ENCODE results near the gene TLE4. TPM values are rescaled to one million over a fixed set of nuclear protein-coding genes. Genes with fewer than 3 reads are reported as not detected.
A peak's percentile ranks its signal among the peaks of the same experiment; 100 is the strongest.

TLE4 gene
- total and polyA plus RNA-seq, 2 of the 13 experiments (the other 11 are each of a cell fraction or from before 2014, with no cell fraction given), result 2.0 to 2.3 TPM

DNA sequence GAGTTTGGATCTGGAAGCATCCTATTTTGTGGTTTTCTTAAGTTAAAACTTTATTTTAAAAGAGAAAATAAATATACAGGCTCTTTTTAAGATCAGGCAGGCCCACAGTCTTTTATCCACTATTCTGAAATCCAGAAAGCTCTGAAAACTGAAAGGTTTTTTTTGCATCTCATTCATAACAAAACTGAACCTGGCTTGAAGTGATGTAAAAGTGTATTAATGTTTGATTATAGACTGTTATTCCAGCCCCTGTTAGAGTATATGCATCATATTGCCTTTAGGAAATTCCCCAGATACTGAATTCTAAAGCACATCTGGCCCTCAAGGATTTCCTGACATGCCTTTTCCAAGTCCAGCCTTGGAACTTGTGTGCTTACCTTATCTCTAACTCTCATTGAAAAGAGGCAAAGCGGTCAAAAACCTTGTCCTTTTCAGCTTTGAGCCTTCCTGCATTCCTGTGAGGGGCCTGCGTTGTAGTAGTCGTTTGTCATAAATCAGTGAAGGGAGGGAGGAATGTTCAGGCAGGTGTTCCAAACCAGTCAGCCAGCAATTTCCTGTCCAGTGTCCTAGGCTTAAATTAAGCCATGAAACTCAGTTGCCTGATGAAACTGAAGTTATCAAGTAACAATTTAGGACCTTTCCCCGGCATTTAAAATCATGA, 110.4 kb downstream of the TLE4 start:
- H3K4me2 ChIP-seq (ENCODE audit: low read depth, low read length), result no peak overlapping the region
- WGBS (ENCODE audit: low lambda C conversion rate), result 2% methylated on average over 4 of the region's 4 CpGs
- no peak overlapping the region for H3K4me3 ChIP-seq (replicated peaks in 1 of 3; ENCODE audit: insufficient read depth in 1 of 3, low read depth in 2 of 3, low read length in 3 of 3)
- H3K36me3 ChIP-seq (replicated peaks in 1 of 2; ENCODE audit: control insufficient read depth in 1 of 2, insufficient read depth in 2 of 2, low read length in 2 of 2), result no peaks in the 10 kb centered on the region
- ATAC-seq (peak; percentile 67), DNase-seq (ENCODE audit: low spot score) (peak; percentile 24), FAIRE-seq (no peak)
- H4K20me1 ChIP-seq (ENCODE audit: insufficient read depth, low read length), result no peaks in the 10 kb centered on the region
- ChIA-PET CTCF (ENCODE audit: low intra/inter-chr PET ratio, low total read pairs) (no interaction called here), POLR2A (no interaction called here)
- intact Hi-C loops (cut with micrococcal nuclease; ENCODE audit: unreplicated experiment), result loop anchor here (2.0 kb wide), 1 partner anchor 13 kb away; no protein-coding TSS in a partner anchor
- no peaks in the 10 kb centered on the region for H3K79me2 ChIP-seq (ENCODE audit: insufficient read depth, low read length)
- no peak overlapping the region for H2AFZ ChIP-seq (ENCODE audit: low read length)
- H3K27me3 ChIP-seq (ENCODE audit: control insufficient read depth in 1 of 2, insufficient read depth in 2 of 2, low read length in 2 of 2), result no peaks in the 10 kb centered on the region
- BruUV-seq (replicated peaks), result no TSS peak
- H3K4me1 ChIP-seq (ENCODE audit: insufficient read depth, low read length), result no peaks in the 10 kb centered on the region
- in situ Hi-C loops (cut with HindIII; ENCODE audit: extremely low pct_ligation_motif_present, low pct_unique_long_range_greater_than_20kb), result no loop called here
- H3K9ac ChIP-seq (ENCODE audit: insufficient read depth, low read depth, low read length), result no peak overlapping the region
- no peak overlapping the region for H3K27ac ChIP-seq (ENCODE audit: extremely low read length, insufficient read depth, low read length)
- peaks cover 20% of the 10 kb centered on the region for H3K9me3 ChIP-seq (ENCODE audit: low read length)
- peak; percentile 43; the same call in 1 of the 2 replicates for TF ChIP-seq ZNF121 (CRISPR knock-in tag; IDR thresholded peaks at IDR 0.05)
- TF ChIP-seq ZC3H13 (CRISPR knock-in tag; IDR thresholded peaks at IDR 0.05), result no peak
- TF ChIP-seq NR3C1 (CRISPR knock-in tag; IDR thresholded peaks at IDR 0.05), result no peak
- TF ChIP-seq, protein P1, sequence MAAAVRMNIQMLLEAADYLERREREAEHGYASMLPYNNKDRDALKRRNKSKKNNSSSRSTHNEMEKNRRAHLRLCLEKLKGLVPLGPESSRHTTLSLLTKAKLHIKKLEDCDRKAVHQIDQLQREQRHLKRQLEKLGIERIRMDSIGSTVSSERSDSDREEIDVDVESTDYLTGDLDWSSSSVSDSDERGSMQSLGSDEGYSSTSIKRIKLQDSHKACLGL (CRISPR knock-in tag; IDR thresholded peaks at IDR 0.05), result no peak
- no peak for TF ChIP-seq ZNF572 (CRISPR knock-in tag; IDR thresholded peaks at IDR 0.05)
- TF ChIP-seq SOX6 (IDR thresholded peaks at IDR 0.05), result no peak
- peak; percentile 24; the same call in 1 of the 2 replicates for TF ChIP-seq SOX6 (CRISPR knock-in tag; IDR thresholded peaks at IDR 0.05)
- TF ChIP-seq DNMT1 (CRISPR knock-in tag; IDR thresholded peaks at IDR 0.05), result no peak
- TF ChIP-seq ZMYM2 (CRISPR knock-in tag; IDR thresholded peaks at IDR 0.05), result no peak
- TF ChIP-seq, protein P2, sequence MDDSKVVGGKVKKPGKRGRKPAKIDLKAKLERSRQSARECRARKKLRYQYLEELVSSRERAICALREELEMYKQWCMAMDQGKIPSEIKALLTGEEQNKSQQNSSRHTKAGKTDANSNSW (CRISPR knock-in tag; IDR thresholded peaks at IDR 0.05; ENCODE audit: borderline replicate concordance), result no peak
- TF ChIP-seq ZNF678 (CRISPR knock-in tag; IDR thresholded peaks at IDR 0.05), result no peak
- TF ChIP-seq, protein P3, sequence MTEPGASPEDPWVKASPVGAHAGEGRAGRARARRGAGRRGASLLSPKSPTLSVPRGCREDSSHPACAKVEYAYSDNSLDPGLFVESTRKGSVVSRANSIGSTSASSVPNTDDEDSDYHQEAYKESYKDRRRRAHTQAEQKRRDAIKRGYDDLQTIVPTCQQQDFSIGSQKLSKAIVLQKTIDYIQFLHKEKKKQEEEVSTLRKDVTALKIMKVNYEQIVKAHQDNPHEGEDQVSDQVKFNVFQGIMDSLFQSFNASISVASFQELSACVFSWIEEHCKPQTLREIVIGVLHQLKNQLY (CRISPR knock-in tag; IDR thresholded peaks at IDR 0.05), result no peak
- TF ChIP-seq, protein P4, sequence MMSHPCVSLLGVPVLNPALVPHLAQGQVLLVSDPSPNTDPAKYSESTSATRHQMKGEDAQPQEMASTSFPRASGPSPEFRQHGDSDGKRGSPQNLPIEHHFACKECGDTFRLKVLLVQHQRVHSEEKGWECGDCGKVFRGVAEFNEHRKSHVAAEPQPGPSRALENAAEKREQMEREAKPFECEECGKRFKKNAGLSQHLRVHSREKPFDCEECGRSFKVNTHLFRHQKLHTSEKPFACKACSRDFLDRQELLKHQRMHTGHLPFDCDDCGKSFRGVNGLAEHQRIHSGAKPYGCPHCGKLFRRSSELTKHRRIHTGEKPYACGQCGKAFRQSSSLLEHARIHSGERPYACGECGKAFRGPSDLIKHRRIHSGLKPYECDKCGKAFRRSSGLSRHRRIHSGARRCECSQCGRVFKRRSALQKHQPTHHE (CRISPR knock-in tag; IDR thresholded peaks at IDR 0.05; ENCODE audit: borderline replicate concordance), result no peak
- TF ChIP-seq, protein P5, sequence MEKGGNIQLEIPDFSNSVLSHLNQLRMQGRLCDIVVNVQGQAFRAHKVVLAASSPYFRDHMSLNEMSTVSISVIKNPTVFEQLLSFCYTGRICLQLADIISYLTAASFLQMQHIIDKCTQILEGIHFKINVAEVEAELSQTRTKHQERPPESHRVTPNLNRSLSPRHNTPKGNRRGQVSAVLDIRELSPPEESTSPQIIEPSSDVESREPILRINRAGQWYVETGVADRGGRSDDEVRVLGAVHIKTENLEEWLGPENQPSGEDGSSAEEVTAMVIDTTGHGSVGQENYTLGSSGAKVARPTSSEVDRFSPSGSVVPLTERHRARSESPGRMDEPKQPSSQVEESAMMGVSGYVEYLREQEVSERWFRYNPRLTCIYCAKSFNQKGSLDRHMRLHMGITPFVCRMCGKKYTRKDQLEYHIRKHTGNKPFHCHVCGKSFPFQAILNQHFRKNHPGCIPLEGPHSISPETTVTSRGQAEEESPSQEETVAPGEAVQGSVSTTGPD (CRISPR knock-in tag; IDR thresholded peaks at IDR 0.05), result no peak
- TF ChIP-seq, protein P6, sequence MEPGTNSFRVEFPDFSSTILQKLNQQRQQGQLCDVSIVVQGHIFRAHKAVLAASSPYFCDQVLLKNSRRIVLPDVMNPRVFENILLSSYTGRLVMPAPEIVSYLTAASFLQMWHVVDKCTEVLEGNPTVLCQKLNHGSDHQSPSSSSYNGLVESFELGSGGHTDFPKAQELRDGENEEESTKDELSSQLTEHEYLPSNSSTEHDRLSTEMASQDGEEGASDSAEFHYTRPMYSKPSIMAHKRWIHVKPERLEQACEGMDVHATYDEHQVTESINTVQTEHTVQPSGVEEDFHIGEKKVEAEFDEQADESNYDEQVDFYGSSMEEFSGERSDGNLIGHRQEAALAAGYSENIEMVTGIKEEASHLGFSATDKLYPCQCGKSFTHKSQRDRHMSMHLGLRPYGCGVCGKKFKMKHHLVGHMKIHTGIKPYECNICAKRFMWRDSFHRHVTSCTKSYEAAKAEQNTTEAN (CRISPR knock-in tag; conservative IDR thresholded peaks at IDR 0.05), result no peak
- TF ChIP-seq DPF2 (CRISPR knock-in tag; IDR thresholded peaks at IDR 0.05; ENCODE audit: borderline replicate concordance, low read depth), result no peak
- TF ChIP-seq, protein P7, sequence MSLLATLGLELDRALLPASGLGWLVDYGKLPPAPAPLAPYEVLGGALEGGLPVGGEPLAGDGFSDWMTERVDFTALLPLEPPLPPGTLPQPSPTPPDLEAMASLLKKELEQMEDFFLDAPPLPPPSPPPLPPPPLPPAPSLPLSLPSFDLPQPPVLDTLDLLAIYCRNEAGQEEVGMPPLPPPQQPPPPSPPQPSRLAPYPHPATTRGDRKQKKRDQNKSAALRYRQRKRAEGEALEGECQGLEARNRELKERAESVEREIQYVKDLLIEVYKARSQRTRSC (CRISPR knock-in tag; IDR thresholded peaks at IDR 0.05; ENCODE audit: low read depth), result no peak
- 0 out of 2 replicates have a peak, but pooled peaks have one; percentile 12 for TF ChIP-seq HNF4A (CRISPR knock-in tag; IDR thresholded peaks at IDR 0.05)
- TF ChIP-seq ZNF468 (CRISPR knock-in tag; IDR thresholded peaks at IDR 0.05), result no peak

All from HepG2 (cell line).